Mucosa of rectum (tissue), 2 donors: ENCODE measurements around the gene SGCE.
"Not testable (repeated sequence)": the region's sequence is repeated elsewhere in the genome, so short reads cannot be mapped to it uniquely, and the experiment has no call there.

Experiments used
- H3K27ac ChIP-seq, 2 donors: one replicate each; pipeline ENCODE4 v1.7.0; 2013; ENCODE audit warnings: inconsistent platforms in 2 of 2, low read depth in 2 of 2, low read length in 2 of 2
- H3K27me3 ChIP-seq, 2 donors: one replicate each; pipeline ENCODE4 v1.7.0; 2013; ENCODE audit warnings: low read length in 2 of 2; ENCODE audit not compliant: control insufficient read depth in 2 of 2, insufficient read depth in 2 of 2
- H3K36me3 ChIP-seq, 2 donors: one replicate each; pipeline ENCODE4 v1.7.0; 2013; ENCODE audit warnings: low read length in 2 of 2; ENCODE audit not compliant: control insufficient read depth in 2 of 2, insufficient read depth in 2 of 2
- H3K4me1 ChIP-seq, 2 donors: one replicate each; pipeline ENCODE4 v1.7.0; 2013; ENCODE audit warnings: low read length in 2 of 2, mild to moderate bottlenecking in 1 of 2; ENCODE audit not compliant: control insufficient read depth in 2 of 2, insufficient read depth in 2 of 2
- H3K4me3 ChIP-seq, 2 donors: one replicate each; pipeline ENCODE4 v1.7.0; 2013; ENCODE audit warnings: low read length in 2 of 2
- H3K9ac ChIP-seq, 2 donors: one replicate each; pipeline ENCODE4 v1.7.0; 2013; ENCODE audit warnings: low read length in 2 of 2, low read depth in 1 of 2, mild to moderate bottlenecking in 1 of 2
- H3K9me3 ChIP-seq, 2 donors: one replicate each; pipeline ENCODE4 v1.7.0; 2013; ENCODE audit warnings: low read length in 2 of 2; ENCODE audit not compliant: control insufficient read depth in 2 of 2
- donor health status: healthy.
- donor health status: Normal muscosa, but diverticular disease.

Gene SGCE, protein sequence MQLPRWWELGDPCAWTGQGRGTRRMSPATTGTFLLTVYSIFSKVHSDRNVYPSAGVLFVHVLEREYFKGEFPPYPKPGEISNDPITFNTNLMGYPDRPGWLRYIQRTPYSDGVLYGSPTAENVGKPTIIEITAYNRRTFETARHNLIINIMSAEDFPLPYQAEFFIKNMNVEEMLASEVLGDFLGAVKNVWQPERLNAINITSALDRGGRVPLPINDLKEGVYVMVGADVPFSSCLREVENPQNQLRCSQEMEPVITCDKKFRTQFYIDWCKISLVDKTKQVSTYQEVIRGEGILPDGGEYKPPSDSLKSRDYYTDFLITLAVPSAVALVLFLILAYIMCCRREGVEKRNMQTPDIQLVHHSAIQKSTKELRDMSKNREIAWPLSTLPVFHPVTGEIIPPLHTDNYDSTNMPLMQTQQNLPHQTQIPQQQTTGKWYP

DNA sequence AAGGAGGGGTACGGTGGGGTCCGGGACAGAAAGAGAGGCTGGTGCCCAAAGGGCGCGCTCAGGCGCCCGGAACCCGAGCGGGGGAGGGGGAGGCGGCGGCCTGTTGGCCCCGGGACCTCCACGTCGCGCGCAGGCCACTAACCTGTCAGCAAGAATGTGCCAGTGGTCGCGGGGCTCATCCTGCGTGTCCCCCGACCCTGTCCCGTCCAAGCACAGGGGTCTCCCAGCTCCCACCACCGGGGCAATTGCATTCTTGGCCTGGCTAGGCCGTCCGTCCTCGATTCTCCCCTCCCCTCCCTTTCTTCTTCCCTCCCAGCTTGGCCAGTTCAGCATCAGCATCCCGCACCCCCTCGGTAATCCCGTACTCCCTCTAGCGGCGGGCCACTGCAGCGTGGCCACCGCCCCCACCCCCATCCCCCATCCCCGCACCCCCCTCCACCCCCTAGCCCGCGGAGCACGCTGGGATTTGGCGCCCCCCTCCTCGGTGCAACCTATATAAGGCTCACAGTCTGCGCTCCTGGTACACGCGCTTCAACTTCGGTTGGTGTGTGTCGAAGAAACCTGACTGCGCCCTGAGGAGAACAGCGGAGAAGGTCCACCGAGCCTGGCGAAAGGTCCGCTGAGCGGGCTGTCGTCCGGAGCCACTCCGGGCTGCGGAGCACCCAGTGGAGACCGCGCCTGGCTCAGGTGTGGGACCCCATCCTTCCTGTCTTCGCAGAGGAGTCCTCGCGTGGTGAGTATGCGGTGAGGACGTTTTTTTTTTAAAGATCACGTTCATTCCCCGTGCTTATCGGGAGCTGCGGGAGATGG lies at the start of gene SGCE:
SGCE (minus strand) TSS at position 286 of the 810 bp plus-strand sequence; CDS start at position 251, 35 bp downstream.
- peaks cover 8 to 20% of the 10 kb centered on the region in 2 donors for H3K27me3 ChIP-seq
- H3K9me3 ChIP-seq: no peaks in the 10 kb centered on the region
- H3K27ac ChIP-seq: peak within 1 kb of the TSS; percentile 7 to 52
- H3K9ac ChIP-seq: peak within 1 kb of the TSS; percentile 32 to 37
- peaks cover 7 to 11% of the 10 kb centered on the region in 2 donors for H3K4me1 ChIP-seq
- peak within 1 kb of the TSS; percentile 58 to 78 for H3K4me3 ChIP-seq
- no peaks in the 10 kb centered on the region for H3K36me3 ChIP-seq

DNA sequence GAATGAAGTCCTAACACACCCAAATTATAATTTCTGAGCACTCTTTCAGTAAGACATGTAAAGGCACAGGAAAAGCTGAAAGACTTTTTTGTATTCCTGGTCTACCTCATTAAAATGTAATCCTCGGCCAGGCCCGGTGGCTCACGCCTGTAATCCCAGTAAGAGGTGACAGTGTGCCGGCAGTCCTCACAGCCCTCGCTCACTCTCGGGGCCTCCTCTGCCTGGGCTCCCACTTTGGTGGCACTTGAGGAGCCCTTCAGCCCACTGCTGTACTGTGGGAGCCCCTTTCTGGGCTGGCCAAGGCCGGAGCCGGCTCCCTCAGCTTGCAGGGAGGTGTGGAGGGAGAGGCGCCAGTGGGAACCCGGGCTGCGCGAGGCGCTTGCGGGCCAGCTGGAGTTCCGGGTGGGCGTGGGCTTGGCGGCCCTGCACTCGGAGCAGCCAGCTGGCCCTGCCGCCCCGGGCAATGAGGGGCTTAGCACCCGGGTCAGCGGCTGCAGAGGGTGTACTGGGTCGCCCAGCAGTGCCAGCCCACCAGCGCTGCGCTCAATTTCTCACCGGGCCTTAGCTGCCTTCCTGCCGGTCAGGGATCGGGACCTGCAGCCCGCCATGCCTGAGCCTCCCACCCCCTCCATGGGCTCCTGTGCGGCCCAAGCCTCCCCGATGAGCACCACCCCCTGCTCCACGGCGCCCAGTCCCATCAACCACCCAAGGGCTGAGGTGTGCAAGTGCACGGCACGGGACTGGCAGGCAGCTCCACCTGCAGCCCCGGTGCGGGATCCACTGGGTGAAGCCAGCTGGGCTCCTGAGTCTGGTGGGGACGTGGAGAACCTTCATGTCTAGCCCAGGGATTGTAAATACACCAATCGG lies 49.5 kb upstream of the SGCE start:
- not testable (repeated sequence) for H3K36me3 ChIP-seq

DNA sequence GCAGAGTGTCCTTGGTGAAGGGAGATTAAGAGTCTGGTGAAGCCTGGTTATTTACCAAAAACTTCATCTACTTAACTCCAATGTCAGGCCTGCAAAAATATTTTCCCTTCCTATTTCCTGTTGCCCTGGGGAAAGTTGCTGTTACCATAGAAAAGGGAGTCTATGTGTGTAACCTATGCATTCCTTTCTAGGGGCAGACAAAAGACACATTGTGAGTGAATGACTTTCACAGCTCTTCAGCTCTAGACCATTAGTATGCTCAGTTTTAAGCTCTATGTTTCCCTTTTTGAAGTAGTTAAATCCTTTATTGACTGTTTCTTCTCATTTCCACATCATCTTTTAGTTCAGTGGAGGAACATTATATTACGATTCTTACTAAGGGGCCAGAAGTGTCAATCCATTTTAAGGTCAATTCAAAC lies 45.6 kb upstream of the SGCE start:
- Histone ChIP-seq H3K9me3 (no peaks in the 10 kb centered on the region), H3K36me3 (no peaks in the 10 kb centered on the region), H3K9ac (no peak overlapping the region), H3K27ac (no peak overlapping the region), H3K4me1 (no peaks in the 10 kb centered on the region), H3K27me3 (no peaks in the 10 kb centered on the region), H3K4me3 (no peak overlapping the region)

More for the DNA sequence above, 49.5 kb upstream of the SGCE start:
- not testable (repeated sequence) for H3K4me3 ChIP-seq, H3K4me1 ChIP-seq, H3K9me3 ChIP-seq, H3K27me3 ChIP-seq, H3K9ac ChIP-seq, H3K27ac ChIP-seq

DNA sequence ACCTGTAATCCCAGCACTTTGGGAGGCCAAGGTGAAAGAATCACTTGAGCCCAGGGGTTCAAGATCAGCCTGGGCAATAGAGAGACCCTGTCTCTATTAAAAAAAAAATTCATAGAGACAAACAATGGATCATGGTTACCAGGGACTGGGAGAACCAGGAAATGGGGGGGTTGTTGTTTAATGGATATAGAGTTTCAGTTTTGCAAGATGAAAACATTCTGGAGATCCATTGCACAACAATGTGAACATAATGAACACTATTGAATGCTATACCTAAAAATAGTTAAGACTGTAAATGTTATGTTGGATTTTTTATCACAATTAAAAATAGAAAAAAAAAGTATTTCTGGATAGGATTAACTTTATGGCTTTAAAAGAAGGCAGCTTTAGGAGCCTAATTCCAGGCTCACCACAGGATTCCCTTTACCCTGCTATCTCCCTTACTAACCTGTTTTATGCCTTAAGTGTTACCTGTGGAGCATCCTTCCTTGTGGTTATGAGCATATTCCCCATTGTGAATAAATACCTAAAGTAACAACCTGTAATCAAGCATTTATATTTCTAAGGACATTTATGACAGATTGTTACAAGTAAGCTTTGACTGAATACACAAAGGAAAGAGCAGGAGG lies 45.1 kb upstream of the SGCE start:
- H3K9ac ChIP-seq: no peak overlapping the region
- H3K9me3 ChIP-seq: no peaks in the 10 kb centered on the region
- no peak overlapping the region for H3K27ac ChIP-seq
- no peaks in the 10 kb centered on the region for H3K27me3 ChIP-seq
- no peaks in the 10 kb centered on the region for H3K36me3 ChIP-seq
- no peak overlapping the region for H3K4me3 ChIP-seq
- H3K4me1 ChIP-seq: no peaks in the 10 kb centered on the region

DNA sequence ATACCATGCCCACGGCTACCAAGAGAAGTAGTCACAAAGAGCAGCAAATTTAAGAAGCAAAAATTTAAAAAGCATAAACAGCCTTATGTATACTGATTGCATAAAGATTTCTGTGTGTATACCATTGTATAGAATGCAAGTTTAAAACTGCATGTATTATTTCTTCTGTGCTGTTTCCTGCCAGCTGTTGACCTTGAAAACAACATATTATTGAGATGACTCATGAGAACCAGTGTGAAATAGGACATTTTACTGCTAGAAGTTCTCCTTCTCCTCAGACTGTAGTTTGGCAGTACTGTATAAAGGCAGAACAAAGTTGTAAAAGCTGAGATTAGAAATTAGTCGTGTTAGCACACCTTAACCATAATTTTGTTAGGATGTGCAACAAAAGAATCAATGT lies 42.3 kb upstream of the SGCE start:
- H3K9me3 ChIP-seq: no peaks in the 10 kb centered on the region
- H3K36me3 ChIP-seq: no peaks in the 10 kb centered on the region
- no peak overlapping the region for H3K4me3 ChIP-seq
- no peaks in the 10 kb centered on the region for H3K4me1 ChIP-seq
- no peak overlapping the region for H3K27ac ChIP-seq
- no peak overlapping the region for H3K9ac ChIP-seq
- no peaks in the 10 kb centered on the region for H3K27me3 ChIP-seq

DNA sequence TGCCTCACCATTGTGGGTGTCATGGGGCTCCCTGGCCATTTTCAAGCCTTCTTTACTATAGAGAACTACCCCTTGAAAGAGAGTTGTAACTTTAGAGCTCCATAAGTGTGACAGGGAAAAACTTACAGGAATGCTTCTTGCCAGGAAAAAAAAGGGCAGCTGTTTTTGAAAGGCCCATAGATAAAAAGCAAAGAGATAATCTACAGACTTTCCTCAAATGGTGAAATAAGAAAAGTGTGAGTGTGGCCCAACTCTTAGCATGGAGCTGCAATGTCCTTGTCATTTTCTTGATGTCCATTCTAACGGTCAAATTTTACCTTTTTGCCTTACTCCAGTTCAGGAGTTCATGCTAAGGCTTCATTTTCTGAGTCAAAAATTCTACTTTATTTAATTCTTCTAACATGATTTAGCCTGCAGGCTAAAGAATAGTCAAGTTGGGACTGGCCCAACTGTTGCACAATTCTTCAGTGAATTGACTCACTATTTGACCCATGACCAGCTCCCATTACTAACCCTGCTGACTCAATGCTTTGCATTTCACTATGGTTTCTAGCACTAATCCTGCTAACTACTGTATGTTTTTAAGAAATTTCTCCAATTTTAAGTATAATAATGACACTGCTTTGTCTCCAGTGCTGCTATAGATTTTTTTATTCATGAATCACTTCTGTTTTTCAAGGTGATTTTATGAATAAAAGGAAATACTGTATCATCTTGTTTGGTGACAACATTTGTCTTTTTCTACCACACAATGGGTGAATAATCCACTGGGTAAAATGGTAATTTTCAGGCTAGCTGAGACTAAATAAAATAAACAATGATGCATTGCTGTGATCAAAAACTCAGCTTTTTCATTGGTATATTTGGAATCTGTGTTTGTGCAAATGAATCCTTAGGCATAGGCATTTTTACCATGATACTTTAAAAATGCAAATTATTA lies 41.4 kb upstream of the SGCE start:
- no peaks in the 10 kb centered on the region for H3K4me1 ChIP-seq
- no peaks in the 10 kb centered on the region for H3K27me3 ChIP-seq
- no peak overlapping the region for H3K9ac ChIP-seq
- H3K27ac ChIP-seq: no peak overlapping the region
- H3K36me3 ChIP-seq: no peaks in the 10 kb centered on the region
- no peak overlapping the region for H3K4me3 ChIP-seq
- no peaks in the 10 kb centered on the region for H3K9me3 ChIP-seq

DNA sequence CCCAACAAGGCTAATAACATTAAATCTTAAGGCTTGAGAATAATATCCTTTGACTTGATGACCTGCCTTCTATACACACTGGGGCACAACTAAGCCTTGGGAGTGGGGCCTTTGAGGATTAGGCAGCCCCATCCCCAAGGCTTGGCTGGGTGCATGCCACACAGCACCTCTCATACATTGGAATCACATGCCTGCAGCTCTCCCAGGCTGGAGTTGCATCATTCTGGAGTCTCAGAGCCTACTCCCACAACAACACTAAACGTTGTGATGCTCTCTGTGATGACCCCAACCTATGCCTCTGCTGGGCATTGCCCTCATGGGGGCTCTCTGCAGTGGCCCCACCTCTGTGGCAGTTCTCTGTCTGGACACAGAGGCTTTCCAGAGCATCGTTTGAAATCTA lies 31.9 kb upstream of the SGCE start:
- no peak overlapping the region for H3K27ac ChIP-seq
- H3K36me3 ChIP-seq: no peaks in the 10 kb centered on the region
- no peak overlapping the region for H3K4me3 ChIP-seq
- H3K9me3 ChIP-seq: no peaks in the 10 kb centered on the region
- H3K27me3 ChIP-seq: no peaks in the 10 kb centered on the region
- no peaks in the 10 kb centered on the region for H3K4me1 ChIP-seq
- H3K9ac ChIP-seq: no peak overlapping the region

DNA sequence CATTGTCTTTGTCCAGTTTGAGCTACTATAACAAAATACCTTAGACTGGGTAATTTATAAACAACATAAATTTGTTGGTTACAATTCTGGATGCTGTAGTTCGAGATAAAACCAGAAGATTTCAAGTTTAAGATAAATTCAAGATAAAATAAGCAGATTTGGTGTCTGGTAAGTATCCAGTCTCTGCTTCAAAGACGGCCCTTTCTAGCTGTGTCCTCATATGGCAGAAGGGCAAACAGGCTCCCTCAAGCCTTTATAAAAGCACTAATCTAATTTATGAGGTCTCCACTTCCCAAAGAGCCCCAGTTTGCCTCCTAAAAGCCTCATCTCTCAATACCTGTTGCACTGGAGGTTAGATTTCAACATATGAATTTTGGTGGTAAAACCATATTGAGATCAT lies 31.1 kb upstream of the SGCE start:
- Histone ChIP-seq H3K36me3 (no peaks in the 10 kb centered on the region), H3K27ac (no peak overlapping the region), H3K9me3 (no peaks in the 10 kb centered on the region), H3K9ac (no peak overlapping the region), H3K27me3 (no peaks in the 10 kb centered on the region), H3K4me3 (no peak overlapping the region), H3K4me1 (no peaks in the 10 kb centered on the region)

DNA sequence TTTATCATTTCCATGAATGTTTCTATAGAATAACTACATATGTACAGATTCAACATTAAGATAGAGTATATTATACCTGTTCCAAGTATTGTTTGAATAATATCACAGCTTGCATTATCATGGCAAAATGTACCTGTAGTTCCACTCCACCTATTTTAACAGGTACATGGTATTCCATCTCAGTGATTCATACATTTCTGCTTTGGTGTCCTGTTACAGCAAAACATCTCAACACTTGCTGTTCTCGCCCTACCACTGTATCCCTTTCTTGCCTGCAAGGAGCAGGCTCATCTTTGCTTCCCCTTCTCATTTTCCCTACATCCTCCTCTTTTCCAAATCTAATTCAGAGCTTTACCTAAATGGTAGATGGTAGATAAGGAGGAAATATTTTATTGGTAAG lies 27.1 kb upstream of the SGCE start:
- no peak overlapping the region for H3K4me3 ChIP-seq
- no peaks in the 10 kb centered on the region for H3K27me3 ChIP-seq
- H3K9me3 ChIP-seq: no peaks in the 10 kb centered on the region
- no peaks in the 10 kb centered on the region for H3K36me3 ChIP-seq
- no peak overlapping the region for H3K9ac ChIP-seq
- no peaks in the 10 kb centered on the region for H3K4me1 ChIP-seq
- no peak overlapping the region for H3K27ac ChIP-seq
